SK-N-SH (cell line): ENCODE results near the gene PPM1F. TPM values are rescaled to one million over a fixed set of nuclear protein-coding genes. Genes with fewer than 3 reads are reported as not detected.

ENCODE experiments used
- CTCF ChIA-PET: fragments of 300-600, 350-600 bp; formaldehyde crosslinking; extraction: SDS; loops from one replicate; lab custom pipeline; 2021; lab: Yijun Ruan, JAX
- POLR2A ChIA-PET: fragments of 350-600 bp; sonication (Branson Sonifier 250); formaldehyde crosslinking; extraction: SDS; loops from one replicate; lab custom pipeline; 2020; ENCODE audit warnings: antibody characterized with exemption, inconsistent platforms; lab: Yijun Ruan, JAX
- DNase-seq: peaks from one replicate; pipeline ENCODE4 v3.0.0; 2012
- H2AFZ ChIP-seq: fragments of 200-600 bp; sonication (generic); 2 replicates; pipeline ENCODE4 v1.8.1; 2016; ENCODE audit warnings: antibody characterized with exemption, mild to moderate bottlenecking, low read depth
- H3F3A ChIP-seq: fragments of 200-600 bp; sonication (generic); replicated peaks from 2 replicates; pipeline ENCODE3; 2016; ENCODE audit warnings: antibody characterized with exemption, mild to moderate bottlenecking; ENCODE audit not compliant: insufficient read depth
- H3K27ac ChIP-seq, 2 experiments: fragments of 200-500 bp in 1 of 2; fragments of 200-600 bp in 1 of 2; sonication (Bioruptor generic) in 1 of 2; sonication (generic), shearing (Covaris generic) in 1 of 2; 2 replicates each; pipeline versions ENCODE4 v1.5.1 to v1.6.1; 2014 to 2016; ENCODE audit warnings: low read depth in 2 of 2, inconsistent platforms in 1 of 2, low read length in 1 of 2, mild to moderate bottlenecking in 1 of 2, mixed read lengths in 1 of 2
- H3K27me3 ChIP-seq: fragments of 200-600 bp; sonication (generic), shearing (Covaris generic); 2 replicates; pipeline ENCODE4 v1.6.1; 2016; ENCODE audit warnings: mixed run types; ENCODE audit not compliant: insufficient read depth
- H3K36me3 ChIP-seq, 2 experiments: fragments of 200-500 bp in 1 of 2; fragments of 200-600 bp in 1 of 2; sonication (Bioruptor generic) in 1 of 2; sonication (generic) in 1 of 2; replicated peaks in 1 of 2; 2 replicates each; pipeline versions ENCODE3 to v1.5.1; 2014 to 2016; ENCODE audit warnings: low read length in 1 of 2, mild to moderate bottlenecking in 1 of 2; ENCODE audit not compliant: insufficient read depth in 2 of 2, control insufficient read depth in 1 of 2
- H3K4me1 ChIP-seq, 2 experiments: fragments of 200-500 bp in 1 of 2; fragments of 200-600 bp in 1 of 2; sonication (Bioruptor generic) in 1 of 2; sonication (generic), shearing (Covaris generic) in 1 of 2; 2 replicates each; pipeline versions ENCODE4 v1.5.1 to v1.6.1; 2014 to 2016; ENCODE audit warnings: low read depth in 1 of 2, low read length in 1 of 2, mixed run types in 1 of 2; ENCODE audit not compliant: insufficient read depth in 2 of 2, control insufficient read depth in 1 of 2
- H3K4me2 ChIP-seq: fragments of 200-600 bp; sonication (generic), shearing (Covaris generic); 2 replicates; pipeline ENCODE4 v1.6.1; 2017; ENCODE audit warnings: mixed run types
- H3K4me3 ChIP-seq, 2 experiments: fragments of 200-500 bp in 1 of 2; fragments of 200-600 bp in 1 of 2; sonication (Bioruptor generic) in 1 of 2; sonication (generic), shearing (Covaris generic) in 1 of 2; 2 replicates each; pipeline versions ENCODE4 v1.5.1 to v1.8.1; 2014 to 2016; ENCODE audit warnings: low read depth in 2 of 2, inconsistent platforms in 1 of 2, low read length in 1 of 2, mild to moderate bottlenecking in 1 of 2, mixed read lengths in 1 of 2, moderate library complexity in 1 of 2
- H3K79me2 ChIP-seq: fragments of 200-600 bp; sonication (generic); 2 replicates; pipeline ENCODE4 v1.8.1; 2017; ENCODE audit warnings: mild to moderate bottlenecking; ENCODE audit not compliant: insufficient read depth
- H3K9ac ChIP-seq: fragments of 200-600 bp; sonication (generic); 2 replicates; pipeline ENCODE4 v1.6.1; 2017; ENCODE audit warnings: mixed run types
- H3K9me2 ChIP-seq: fragments of 200-600 bp; sonication (generic); 2 replicates; pipeline ENCODE4 v1.6.1; 2017; ENCODE audit warnings: mixed run types
- H3K9me3 ChIP-seq: fragments of 200-600 bp; sonication (generic); 2 replicates; pipeline ENCODE4 v1.6.1; 2017; ENCODE audit warnings: mixed run types, mild to moderate bottlenecking, moderate library complexity
- H4K20me1 ChIP-seq: fragments of 200-600 bp; sonication (generic); 2 replicates; pipeline ENCODE4 v1.6.1; 2017; ENCODE audit warnings: mild to moderate bottlenecking, mixed run types; ENCODE audit not compliant: insufficient read depth
- GABPA ChIP-seq: IDR thresholded peaks from 2 replicates; pipeline ENCODE4 v1.4.0; 2012; ENCODE audit warnings: low read depth, mild to moderate bottlenecking
- NRF1 ChIP-seq: IDR thresholded peaks from 2 replicates; pipeline ENCODE4 v1.6.1; 2012; ENCODE audit warnings: low read depth, mild to moderate bottlenecking, low read length
- RFX5 ChIP-seq: IDR thresholded peaks from 2 replicates; pipeline ENCODE4 v1.6.1; 2012; ENCODE audit warnings: mild to moderate bottlenecking, improper control_type of control experiment, low read length
- SIN3A ChIP-seq: IDR thresholded peaks from 2 replicates; pipeline ENCODE4 v1.6.1; 2012; ENCODE audit warnings: low read depth, mild to moderate bottlenecking, low read length, moderate library complexity, borderline replicate concordance
- TCF12 ChIP-seq: IDR thresholded peaks from 2 replicates; pipeline ENCODE4 v1.4.0; 2012
- TEAD4 ChIP-seq: IDR thresholded peaks from 2 replicates; pipeline ENCODE4 v1.4.0; 2012; ENCODE audit warnings: mild to moderate bottlenecking, borderline replicate concordance; ENCODE audit not compliant: insufficient read depth
- YY1 ChIP-seq: IDR thresholded peaks from 2 replicates; pipeline ENCODE4 v1.4.0; 2012; ENCODE audit warnings: low read depth, mild to moderate bottlenecking
- WGBS: methylation state at CpG from one replicate; pipeline ENCODE4 v1.1.6; 2017; ENCODE audit warnings: low lambda C conversion rate; 5-methylcytosine and 5-hydroxymethylcytosine counted together
- polyA plus RNA-seq, 3 experiments: library from polyadenylated mRNA; depleted of rRNA; stranded (reverse); fragments of >200 nt; gene quantifications; 2 replicates each; pipeline ENCODE4 v1.2.3, GENCODE V29; 2012
- TF ChIP-seq, protein P1 (sequence below): fragments of 150-350 bp; IDR thresholded peaks from 2 replicates; pipeline ENCODE4 v1.6.1; 2017; ENCODE audit warnings: antibody characterized with exemption, low read length, low read depth, borderline replicate concordance

Gene PPM1F
- polyA plus RNA-seq, 1 of the 3 experiments (the other 2 are of a cell fraction), result 29.6 TPM

DNA sequence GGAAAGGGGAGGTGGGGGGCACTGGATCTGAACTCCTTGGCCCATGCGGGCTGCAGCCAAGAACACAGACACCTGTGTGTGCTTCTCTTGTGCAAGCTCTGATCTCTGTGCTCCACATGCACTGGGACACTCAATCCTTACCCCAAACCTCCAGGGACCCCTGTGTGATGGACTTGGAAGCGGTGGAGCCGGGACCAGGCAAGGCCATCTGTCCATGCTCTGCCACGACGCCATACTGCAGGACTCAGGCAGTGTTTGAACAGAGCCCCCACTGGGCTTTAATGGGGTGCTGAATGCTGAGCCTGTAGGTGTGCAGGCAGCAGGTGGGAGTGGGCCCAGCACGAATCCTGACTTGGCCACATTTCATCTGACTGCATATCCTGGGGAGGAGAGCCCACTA is 23.4 kb downstream of the PPM1F start (continued):
- TF ChIP-seq YY1, result no peak
- no peak for TF ChIP-seq RFX5
- TF ChIP-seq GABPA, result no peak
- TF ChIP-seq NRF1, result no peak

DNA sequence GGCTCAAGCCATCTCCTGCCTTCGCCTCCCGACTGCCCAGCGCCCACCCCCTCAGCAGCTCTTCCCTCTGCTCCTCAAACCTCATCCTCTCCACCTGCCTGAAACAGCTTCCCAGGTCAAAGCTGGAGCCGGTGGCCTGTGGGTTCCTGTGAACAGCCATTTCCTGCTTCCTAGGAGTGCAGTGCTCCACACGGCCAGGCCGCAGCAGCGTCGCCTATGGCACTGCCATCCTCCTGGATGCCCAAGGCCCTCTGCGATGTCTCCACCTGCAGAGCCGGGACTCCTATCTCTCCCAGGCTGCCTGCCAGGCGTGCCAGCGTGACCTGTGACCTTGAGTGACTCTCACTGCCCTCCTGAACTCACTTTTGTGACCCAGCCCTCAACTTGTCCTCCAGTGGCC is 24.6 kb downstream of the PPM1F start:
- Histone ChIP-seq H3K36me3 (peaks cover 29 to 50% of the 10 kb centered on the region in 2 experiments), H2AFZ (no peak overlapping the region), H3K9me2 (no peaks in the 10 kb centered on the region), H3K79me2 (no peaks in the 10 kb centered on the region)
- POLR2A ChIA-PET, result no interaction called here
- TF ChIP-seq TCF12, result no peak
- no peak for TF ChIP-seq SIN3A
- TF ChIP-seq, all 33 proteins: peak for 0
- Histone ChIP-seq H3K27ac (no peak overlapping the region), H3K4me3 (no peak overlapping the region), H4K20me1 (no peaks in the 10 kb centered on the region), H3K4me1 (peaks cover 0 to 5% of the 10 kb centered on the region in 2 experiments; a peak in 1 of 4 replicates), H3K4me2 (no peak overlapping the region), H3K9ac (no peak overlapping the region), H3K9me3 (no peaks in the 10 kb centered on the region), H3K27me3 (no peaks in the 10 kb centered on the region), H3F3A (no peaks in the 10 kb centered on the region)
- 95% methylated on average over 11 of the region's 12 CpGs for WGBS
- CTCF ChIA-PET, result interaction anchor here (1.7 to 15.9 kb wide), 2 partner anchors 10 to 25 kb away, joined by 5 to 145 read pairs; no protein-coding TSS in a partner anchor
- no peak for DNase-seq

GRCh38 chr22:21927174-21927823 is 25.3 kb downstream of the PPM1F start:
- ChIA-PET CTCF (interaction anchor here (1.7 to 15.9 kb wide), 2 partner anchors 11 to 26 kb away, joined by 5 to 145 read pairs; no protein-coding TSS in a partner anchor), POLR2A (no interaction called here)
- DNase-seq, result no peak

GRCh38 chr22:21926728-21927127 is 25.9 kb downstream of the PPM1F start:
- no peak for DNase-seq
- no peaks in the 10 kb centered on the region for H3K9me2 ChIP-seq
- H4K20me1 ChIP-seq, result no peaks in the 10 kb centered on the region
- H3K27ac ChIP-seq, result no peak overlapping the region
- no peak overlapping the region for H3K4me2 ChIP-seq
- H2AFZ ChIP-seq, result no peak overlapping the region
- CTCF ChIA-PET, result interaction anchor here (15.9 kb wide), 1 partner anchor 11 kb away, joined by 145 read pairs; no protein-coding TSS in a partner anchor
- no peak overlapping the region for H3K9ac ChIP-seq
- POLR2A ChIA-PET, result no interaction called here
- no peaks in the 10 kb centered on the region for H3K27me3 ChIP-seq
- no peaks in the 10 kb centered on the region for H3F3A ChIP-seq
- no peaks in the 10 kb centered on the region for H3K9me3 ChIP-seq
- no peaks in the 10 kb centered on the region for H3K79me2 ChIP-seq
- no peak overlapping the region for H3K4me3 ChIP-seq
- H3K4me1 ChIP-seq, result peaks cover 0 to 6% of the 10 kb centered on the region in 2 experiments; a peak in 1 of 4 replicates
- TF ChIP-seq, protein P1, sequence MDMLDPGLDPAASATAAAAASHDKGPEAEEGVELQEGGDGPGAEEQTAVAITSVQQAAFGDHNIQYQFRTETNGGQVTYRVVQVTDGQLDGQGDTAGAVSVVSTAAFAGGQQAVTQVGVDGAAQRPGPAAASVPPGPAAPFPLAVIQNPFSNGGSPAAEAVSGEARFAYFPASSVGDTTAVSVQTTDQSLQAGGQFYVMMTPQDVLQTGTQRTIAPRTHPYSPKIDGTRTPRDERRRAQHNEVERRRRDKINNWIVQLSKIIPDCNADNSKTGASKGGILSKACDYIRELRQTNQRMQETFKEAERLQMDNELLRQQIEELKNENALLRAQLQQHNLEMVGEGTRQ, result no peak
- TF ChIP-seq TCF12 (no peak), TEAD4 (no peak), SIN3A (no peak)
- WGBS, result 100% methylated on average over 1 of the region's 4 CpGs
- peaks cover 21 to 43% of the 10 kb centered on the region in 2 experiments for H3K36me3 ChIP-seq

More at GRCh38 chr22:21927174-21927823, 25.3 kb downstream of the PPM1F start:
- 94% methylated on average over 16 of the region's 16 CpGs for WGBS
- peaks cover 0 to 5% of the 10 kb centered on the region in 2 experiments; a peak in 1 of 4 replicates for H3K4me1 ChIP-seq
- H3K4me3 ChIP-seq, result no peak overlapping the region
- H4K20me1 ChIP-seq, result no peaks in the 10 kb centered on the region
- H3K27me3 ChIP-seq, result no peaks in the 10 kb centered on the region
- H3K36me3 ChIP-seq, result peaks cover 24 to 44% of the 10 kb centered on the region in 2 experiments
- no peaks in the 10 kb centered on the region for H3K79me2 ChIP-seq
- H3K9me2 ChIP-seq, result no peaks in the 10 kb centered on the region
- no peak overlapping the region for H2AFZ ChIP-seq
- no peak overlapping the region for H3K9ac ChIP-seq
- no peak overlapping the region for H3K4me2 ChIP-seq
- no peak for TF ChIP-seq TEAD4
- TF ChIP-seq, all 33 proteins: peak for 0
- no peaks in the 10 kb centered on the region for H3K9me3 ChIP-seq
- no peak overlapping the region for H3K27ac ChIP-seq
- H3F3A ChIP-seq, result no peaks in the 10 kb centered on the region
